NCI-H1092 (cell line): Measurements from ENCODE around the gene DDX39A.
"Not testable (repeated sequence)": the region's sequence is repeated elsewhere in the genome, so short reads cannot be mapped to it uniquely, and the experiment has no call there.

Source experiments
- DNase-seq: peaks from one replicate; lab custom pipeline; 2025; lab: John Stamatoyannopoulos, UW

The DDX39A gene

GRCh38 chr19:14419106-14419813, at the start of gene DDX39A:
Gene DDX39A (minus strand): TSS chr19:14419341. CDS start chr19:14413220, 6,121 bp downstream.
- DNase-seq, result peak; percentile 99

- no peak for DNase-seq
These were observed 48.7 kb upstream of the DDX39A start for GRCh38 chr19:14467816-14468215.

- no peak for DNase-seq
These were observed 48.2 kb upstream of the DDX39A start for GRCh38 chr19:14467391-14467790.

- DNase-seq, result no peak
These were observed 44.6 kb upstream of the DDX39A start for GRCh38 chr19:14463747-14464146.

- DNase-seq, result not testable (repeated sequence)
These were observed 43.3 kb upstream of the DDX39A start for GRCh38 chr19:14462401-14462800.

- no peak for DNase-seq
These were observed 41.8 kb upstream of the DDX39A start for GRCh38 chr19:14460935-14461334.

- no peak for DNase-seq
These were observed 40.6 kb upstream of the DDX39A start for GRCh38 chr19:14459703-14460102.

GRCh38 chr19:14452303-14452702, 33.2 kb upstream of the DDX39A start:
- DNase-seq, result not testable (repeated sequence)

GRCh38 chr19:14450876-14451275, 31.7 kb upstream of the DDX39A start:
- no peak for DNase-seq

- no peak for DNase-seq
These were observed 31.2 kb upstream of the DDX39A start for GRCh38 chr19:14450168-14450874.

- no peak for DNase-seq
These were observed 30.2 kb upstream of the DDX39A start for GRCh38 chr19:14449321-14449720.

GRCh38 chr19:14446336-14447036, 27.3 kb upstream of the DDX39A start:
- DNase-seq, result no peak

- no peak for DNase-seq
These were observed 24.6 kb upstream of the DDX39A start for GRCh38 chr19:14443632-14444216.

GRCh38 chr19:14442891-14443631, 23.9 kb upstream of the DDX39A start:
- no peak for DNase-seq

- DNase-seq, result no peak
These were observed 22.1 kb upstream of the DDX39A start for GRCh38 chr19:14441041-14441938.

- no peak for DNase-seq
These were observed 20.9 kb upstream of the DDX39A start for GRCh38 chr19:14440049-14440448.

- no peak for DNase-seq
These were observed 19.9 kb upstream of the DDX39A start for GRCh38 chr19:14439014-14439413.

- no peak for DNase-seq
These were observed 18.5 kb upstream of the DDX39A start for GRCh38 chr19:14437578-14438140.

- no peak for DNase-seq
These were observed 16.3 kb upstream of the DDX39A start for GRCh38 chr19:14435320-14436050.
